B cell (primary cell): Measurements from ENCODE around the gene PSPC1.

Experiments used
- CTCF ChIP-seq: fragments of 200-600 bp; IDR thresholded peaks from one replicate; pipeline ENCODE4 v1.8.0; 2022; ENCODE audit warnings: antibody characterized with exemption, mild to moderate bottlenecking
- EZH2 ChIP-seq: IDR thresholded peaks from 2 replicates; pipeline ENCODE4 v1.6.1; 2012; ENCODE audit warnings: borderline replicate concordance, low read depth, mild to moderate bottlenecking, moderate library complexity, low read length; ENCODE audit not compliant: insufficient read depth, poor library complexity, severe bottlenecking

DNA sequence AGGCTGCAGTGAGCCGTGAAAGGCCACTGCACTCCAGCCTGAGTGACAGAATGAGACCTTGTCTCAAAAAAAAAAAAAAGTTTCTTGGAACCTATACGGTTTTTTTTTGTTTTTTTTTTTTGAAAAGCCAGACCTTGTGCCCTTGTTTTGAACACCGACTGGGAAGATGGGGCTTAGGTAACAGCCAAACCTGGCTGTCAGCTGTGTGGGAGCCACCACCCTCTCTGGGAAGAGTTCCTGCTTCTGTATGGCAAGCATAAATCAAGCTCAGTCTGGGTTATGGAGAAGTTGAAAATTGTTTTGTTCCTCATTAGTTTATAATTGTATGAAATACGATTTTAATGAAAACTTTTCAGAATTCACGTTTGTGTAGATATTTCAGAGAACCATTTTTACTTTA lies 109.8 kb downstream of the PSPC1 start:
- TF ChIP-seq CTCF: no peak
- no peak for TF ChIP-seq EZH2
